Ureter (tissue), 1 donor: ENCODE data around the gene KRTAP10-4. TPM values are rescaled to one million over a fixed set of nuclear protein-coding genes. Genes with fewer than 3 reads are reported as not detected.
"Not testable (repeated sequence)": the region's sequence is repeated elsewhere in the genome, so short reads cannot be mapped to it uniquely, and the experiment has no call there.

ENCODE experiments used
- DNase-seq: peaks from one replicate; pipeline ENCODE4 v3.0.0-alpha.2; 2020; ENCODE audit warnings: low spot score
- total RNA-seq: library from RNA; stranded (reverse); gene quantifications from one replicate; pipeline ENCODE4 v1.2.4, GENCODE V29; 2023
- donor health status: DM: yes; HTN: yes; CAD: no.

The KRTAP10-4 gene
- total RNA-seq, 1 donor from 2014 or later: not detected

- DNase-seq: no peak
Observed at GRCh38 chr21:44579056-44579832, 5.7 kb downstream of the KRTAP10-4 start.

DNA sequence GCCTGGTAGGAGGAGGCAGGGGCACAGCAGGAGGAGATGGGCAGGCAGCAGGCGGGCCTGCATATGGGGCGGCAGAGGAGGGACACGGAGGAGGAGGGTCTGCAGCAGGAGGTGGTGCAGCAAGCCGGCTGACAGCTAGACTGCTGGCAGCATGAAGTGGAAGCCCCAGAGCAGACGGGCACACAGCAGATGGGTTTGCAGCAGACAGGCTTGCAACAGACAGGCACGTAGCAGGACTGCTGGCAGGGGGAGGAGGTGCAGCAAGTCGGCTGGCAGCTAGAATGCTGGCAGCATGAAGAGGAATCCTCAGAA is 6.3 kb downstream of the KRTAP10-4 start:
- DNase-seq: no peak

GRCh38 chr21:44580231-44580821 is 6.8 kb downstream of the KRTAP10-4 start, which contains the start of gene KRTAP10-5:
KRTAP10-5 (minus strand) TSS chr21:44580604; CDS start chr21:44580578, 26 bp downstream.
- DNase-seq: not testable (repeated sequence)

GRCh38 chr21:44581158-44581557 is 7.6 kb downstream of the KRTAP10-4 start:
- no peak for DNase-seq

- DNase-seq: no peak
Observed at GRCh38 chr21:44582055-44582454, 8.5 kb downstream of the KRTAP10-4 start.

GRCh38 chr21:44583089-44583799 is 9.7 kb downstream of the KRTAP10-4 start:
- no peak for DNase-seq

GRCh38 chr21:44583800-44584147 is 10.2 kb downstream of the KRTAP10-4 start:
- DNase-seq: no peak

DNA sequence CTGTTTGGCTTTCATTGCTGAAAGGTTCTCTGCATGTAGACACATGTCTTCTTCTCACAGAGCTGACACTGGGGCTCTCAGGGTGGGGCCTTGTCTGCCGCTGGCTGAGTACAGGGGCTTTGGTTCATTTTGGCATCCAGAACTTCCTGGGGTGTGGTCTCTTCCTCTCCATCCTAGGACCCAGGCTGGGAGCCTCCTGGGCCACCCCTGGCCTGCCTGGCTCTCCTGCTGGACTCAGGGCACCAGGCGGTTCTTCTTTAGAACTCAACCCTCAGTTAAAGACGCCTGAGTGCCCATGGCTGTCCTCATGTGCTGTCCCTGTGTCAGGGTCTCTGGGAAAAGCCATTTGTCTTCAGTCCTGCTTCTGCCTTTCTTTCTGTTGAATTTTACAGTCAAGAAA is 12.4 kb downstream of the KRTAP10-4 start:
- DNase-seq: no peak

- DNase-seq: no peak
Observed at GRCh38 chr21:44589094-44589493, 15.6 kb downstream of the KRTAP10-4 start.

DNA sequence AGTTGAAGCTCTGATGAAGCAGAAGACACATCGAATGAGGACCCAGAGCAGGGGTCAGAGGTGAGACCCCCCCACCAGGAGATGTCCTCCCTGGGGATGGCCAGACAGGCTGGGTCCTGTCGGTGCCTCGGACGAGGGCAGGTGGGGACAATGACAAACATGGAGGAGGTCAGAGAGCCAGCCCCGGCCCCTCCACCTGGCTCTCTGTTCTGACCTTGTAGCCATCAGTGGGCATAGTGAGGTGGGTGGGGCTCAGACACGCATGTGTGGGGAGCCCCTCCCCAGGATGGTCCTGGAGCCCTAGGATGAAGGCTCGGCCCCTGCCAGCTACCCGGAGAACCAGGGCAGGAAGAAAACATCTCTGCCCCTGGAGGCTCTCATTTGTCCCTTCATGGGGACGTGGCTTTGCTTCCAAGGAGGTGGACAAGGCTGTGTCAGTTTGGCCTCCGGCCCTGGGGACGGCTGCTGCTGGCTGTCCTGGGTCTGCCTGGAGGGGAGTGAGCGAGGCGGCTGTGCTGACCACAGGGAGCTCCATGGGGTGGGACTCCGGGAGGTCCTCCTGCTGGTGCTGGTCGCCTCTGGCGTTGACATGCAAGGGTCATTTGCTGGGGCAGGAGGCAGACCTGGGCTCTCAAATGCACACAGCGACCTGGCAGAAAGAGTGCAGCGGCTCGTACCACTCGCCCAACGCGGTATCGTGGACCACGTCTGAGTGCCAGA is 16.2 kb downstream of the KRTAP10-4 start:
- DNase-seq: no peak

- no peak for DNase-seq
Observed at GRCh38 chr21:44590311-44590721, 16.8 kb downstream of the KRTAP10-4 start.

DNA sequence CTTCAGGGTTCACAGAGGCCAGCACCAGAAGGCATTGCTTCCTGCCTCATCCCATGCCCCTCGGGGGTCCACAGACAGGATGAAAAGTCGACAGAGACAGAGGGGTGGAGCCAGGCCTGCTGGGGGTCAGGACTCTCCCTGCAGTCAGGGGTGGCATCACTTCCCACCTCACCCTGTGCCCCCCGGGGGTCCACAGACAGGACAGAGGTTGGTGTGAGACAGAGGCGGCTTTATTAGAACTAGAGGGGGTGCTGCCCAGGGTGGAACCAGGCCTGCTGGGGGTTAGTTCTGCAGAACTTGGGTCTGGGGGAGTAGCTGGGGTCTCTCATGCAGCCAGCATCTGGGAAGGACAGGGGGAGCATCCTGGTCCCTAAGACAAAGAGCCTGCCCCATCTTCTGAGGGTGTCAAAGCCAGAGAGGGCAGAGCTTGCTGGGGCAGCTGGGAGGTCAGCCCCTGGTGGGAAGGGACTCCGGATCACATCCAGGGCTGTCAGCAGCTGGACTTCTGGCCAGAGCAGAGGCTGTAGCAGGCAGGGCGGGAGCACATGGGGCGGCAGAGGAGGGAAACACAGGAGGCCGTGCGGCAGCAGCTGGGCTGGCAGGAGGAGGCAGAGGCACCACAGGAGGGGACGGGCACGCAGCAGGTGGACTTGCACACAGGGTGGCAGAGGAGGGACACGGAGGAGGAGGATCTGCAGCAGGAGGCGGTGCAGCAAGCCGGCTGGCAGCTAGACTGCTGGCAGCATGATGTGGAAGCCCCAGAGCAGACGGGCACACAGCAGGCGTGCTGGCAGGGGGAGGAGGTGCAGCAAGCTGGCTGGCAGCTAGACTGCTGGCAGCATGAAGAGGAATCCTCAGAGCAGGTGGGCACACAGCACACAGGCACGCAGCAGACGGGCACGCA is 17.6 kb downstream of the KRTAP10-4 start:
- DNase-seq: not testable (repeated sequence)

DNA sequence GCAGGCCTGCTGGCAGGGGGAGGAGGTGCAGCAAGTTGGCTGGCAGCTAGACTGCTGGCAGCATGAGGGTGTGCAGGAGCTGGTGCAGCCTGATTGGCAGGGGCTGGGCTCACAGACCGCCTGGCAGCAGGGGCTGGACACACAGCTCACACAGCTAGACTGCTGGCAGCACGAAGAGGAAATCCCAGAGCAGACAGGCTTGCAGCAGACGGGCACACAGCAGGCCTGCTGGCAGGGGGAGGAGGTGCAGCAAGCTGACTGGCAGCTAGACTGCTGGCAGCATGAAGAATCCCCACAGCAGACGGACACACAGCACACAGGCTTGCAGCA is 18.2 kb downstream of the KRTAP10-4 start:
- not testable (repeated sequence) for DNase-seq

- DNase-seq: no peak
Observed at GRCh38 chr21:44592446-44593311, 19.1 kb downstream of the KRTAP10-4 start, which contains the start of gene KRTAP10-6. KRTAP10-6 (minus strand) TSS chr21:44592505; CDS start chr21:44592484, 21 bp downstream.

DNA sequence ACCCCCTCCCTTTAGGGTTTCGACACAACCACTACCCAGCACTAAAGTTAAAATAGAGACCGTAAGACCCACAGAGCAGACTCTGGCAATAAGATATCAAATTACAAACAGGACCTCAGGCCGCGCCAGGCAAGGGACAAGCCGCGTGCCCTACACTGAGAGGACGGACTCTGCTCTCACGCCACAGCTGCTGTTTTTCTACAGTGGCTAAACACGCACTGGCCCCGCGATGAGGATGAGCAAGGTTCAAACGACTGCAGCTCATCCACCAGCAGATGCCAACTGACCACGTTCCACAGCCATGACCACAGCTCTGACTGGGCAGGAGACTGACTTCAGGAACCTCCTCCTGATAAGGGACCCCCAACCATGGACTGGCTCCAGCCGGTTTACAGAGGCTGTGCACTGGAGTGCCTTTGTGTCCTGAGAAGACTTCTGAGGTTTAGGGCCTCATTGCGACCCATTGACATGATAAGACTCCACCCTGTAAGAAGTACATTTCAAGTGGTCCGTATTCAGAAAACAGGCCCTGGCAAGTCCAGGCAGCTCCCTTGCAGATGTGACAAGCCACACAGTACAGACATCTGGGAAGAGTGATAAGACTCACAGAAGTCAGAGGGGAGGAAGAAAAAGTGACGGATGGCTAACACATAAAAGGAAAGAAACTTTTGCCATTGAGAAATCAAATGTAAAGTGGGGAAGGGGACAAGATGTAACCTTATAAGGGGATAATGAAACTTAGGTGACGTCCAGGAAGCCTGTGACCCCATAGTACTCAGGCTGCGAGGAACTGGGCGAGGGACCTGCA is 20.3 kb downstream of the KRTAP10-4 start:
- no peak for DNase-seq

GRCh38 chr21:44594406-44594916 is 20.9 kb downstream of the KRTAP10-4 start:
- no peak for DNase-seq

- no peak for DNase-seq
Observed at GRCh38 chr21:44595524-44595923, 22.0 kb downstream of the KRTAP10-4 start.

- DNase-seq: no peak
Observed at GRCh38 chr21:44596068-44596725, 22.7 kb downstream of the KRTAP10-4 start.

DNA sequence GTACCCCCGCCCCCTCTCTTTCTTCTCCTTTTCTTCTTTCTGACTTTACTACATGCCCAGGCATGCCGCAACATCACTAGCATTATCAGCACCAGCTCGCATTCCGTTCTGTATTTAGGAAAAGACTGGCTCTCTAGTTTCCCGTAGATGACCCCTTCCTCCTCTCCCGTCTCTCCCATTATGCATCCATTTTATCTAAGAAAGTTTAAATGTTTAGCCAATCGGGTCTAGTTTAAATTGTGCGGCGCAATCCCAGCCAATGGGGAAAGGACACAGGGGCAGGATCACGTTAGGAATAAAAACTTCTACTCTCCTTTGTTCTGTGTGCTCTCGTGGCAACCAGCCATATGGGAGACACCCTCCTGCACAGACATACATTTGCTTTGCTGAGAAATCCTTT is 24.5 kb downstream of the KRTAP10-4 start:
- DNase-seq: no peak
